Hepatocyte (in vitro differentiated cells): ENCODE data around the gene NAV2.

Source experiments
- EZH2 ChIP-seq: fragments of 200-600 bp; sonication (generic); IDR thresholded peaks from 2 replicates; pipeline ENCODE4 v1.6.1; 2016; ENCODE audit warnings: antibody characterized with exemption, mild to moderate bottlenecking, borderline replicate concordance
- EZH2phosphoT487 ChIP-seq: fragments of 200-600 bp; sonication (generic); IDR thresholded peaks from one replicate; pipeline ENCODE4 v1.6.1; 2018; ENCODE audit warnings: antibody characterized with exemption, mild to moderate bottlenecking, low read depth, moderate library complexity; ENCODE audit not compliant: unreplicated experiment, severe bottlenecking
- TF ChIP-seq, protein P1 (sequence below): fragments of 200-600 bp; sonication (generic); IDR thresholded peaks from 2 replicates; pipeline ENCODE4 v1.5.1; 2016; ENCODE audit warnings: antibody characterized with exemption, mild to moderate bottlenecking; ENCODE audit not compliant: poor library complexity

DNA sequence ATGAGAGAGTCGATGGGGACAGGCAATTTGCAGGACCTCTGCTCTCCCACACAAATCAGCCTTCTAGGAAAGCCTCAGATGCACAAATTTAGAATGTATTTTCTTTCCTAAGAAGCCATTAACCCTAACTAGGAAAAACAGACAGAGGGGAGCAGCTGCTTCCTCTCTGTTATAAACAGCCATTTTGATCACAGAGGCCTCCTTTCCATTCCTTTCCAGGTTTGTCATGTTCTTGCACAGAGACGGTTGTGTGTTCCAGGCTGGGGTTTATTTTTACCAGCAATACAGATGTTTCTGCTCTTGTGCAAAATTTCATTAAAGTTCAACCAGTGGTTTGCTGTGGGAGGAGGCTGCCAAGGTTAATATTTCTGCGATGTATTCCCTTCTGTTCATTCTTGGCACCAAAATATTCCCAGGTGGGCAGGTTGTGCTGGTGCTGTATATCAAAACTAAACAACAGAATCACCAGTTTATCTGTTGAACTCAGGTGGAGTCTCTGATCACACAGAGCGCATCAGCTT is 90.2 kb downstream of the NAV2 start:
- TF ChIP-seq, protein P1, sequence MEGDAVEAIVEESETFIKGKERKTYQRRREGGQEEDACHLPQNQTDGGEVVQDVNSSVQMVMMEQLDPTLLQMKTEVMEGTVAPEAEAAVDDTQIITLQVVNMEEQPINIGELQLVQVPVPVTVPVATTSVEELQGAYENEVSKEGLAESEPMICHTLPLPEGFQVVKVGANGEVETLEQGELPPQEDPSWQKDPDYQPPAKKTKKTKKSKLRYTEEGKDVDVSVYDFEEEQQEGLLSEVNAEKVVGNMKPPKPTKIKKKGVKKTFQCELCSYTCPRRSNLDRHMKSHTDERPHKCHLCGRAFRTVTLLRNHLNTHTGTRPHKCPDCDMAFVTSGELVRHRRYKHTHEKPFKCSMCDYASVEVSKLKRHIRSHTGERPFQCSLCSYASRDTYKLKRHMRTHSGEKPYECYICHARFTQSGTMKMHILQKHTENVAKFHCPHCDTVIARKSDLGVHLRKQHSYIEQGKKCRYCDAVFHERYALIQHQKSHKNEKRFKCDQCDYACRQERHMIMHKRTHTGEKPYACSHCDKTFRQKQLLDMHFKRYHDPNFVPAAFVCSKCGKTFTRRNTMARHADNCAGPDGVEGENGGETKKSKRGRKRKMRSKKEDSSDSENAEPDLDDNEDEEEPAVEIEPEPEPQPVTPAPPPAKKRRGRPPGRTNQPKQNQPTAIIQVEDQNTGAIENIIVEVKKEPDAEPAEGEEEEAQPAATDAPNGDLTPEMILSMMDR: no peak
- TF ChIP-seq EZH2phosphoT487 (no peak), EZH2 (no peak)
